ENCODE data around the gene GUCA1A.
"Not testable (repeated sequence)": the region's sequence is repeated elsewhere in the genome, so short reads cannot be mapped to it uniquely, and the experiment has no call there.

GUCA1A gene

DNA sequence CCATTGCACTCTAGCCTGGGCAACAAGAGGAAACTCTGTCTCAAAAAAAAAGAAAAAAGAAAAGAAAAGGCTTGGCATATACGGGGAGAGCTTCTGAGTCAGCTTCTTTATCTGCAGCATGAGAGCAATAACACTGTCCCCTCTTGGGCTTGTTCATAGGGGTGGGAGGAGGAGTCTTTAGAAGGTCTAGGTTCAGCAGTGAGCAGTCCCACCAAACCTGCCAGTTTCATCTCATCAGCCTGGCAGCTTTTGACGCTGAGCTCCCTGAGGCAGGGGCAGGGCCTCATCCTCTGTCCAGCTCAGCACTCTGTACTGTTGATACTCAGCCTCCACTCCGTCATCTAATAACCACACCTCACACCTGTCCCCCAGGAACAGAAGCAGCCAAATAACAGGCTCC is 25.1 kb upstream of the GUCA1A start:
- no peak for DNase-seq

GRCh38 chr6:42150254-42150653 is 22.9 kb upstream of the GUCA1A start:
- DNase-seq: no peak

DNA sequence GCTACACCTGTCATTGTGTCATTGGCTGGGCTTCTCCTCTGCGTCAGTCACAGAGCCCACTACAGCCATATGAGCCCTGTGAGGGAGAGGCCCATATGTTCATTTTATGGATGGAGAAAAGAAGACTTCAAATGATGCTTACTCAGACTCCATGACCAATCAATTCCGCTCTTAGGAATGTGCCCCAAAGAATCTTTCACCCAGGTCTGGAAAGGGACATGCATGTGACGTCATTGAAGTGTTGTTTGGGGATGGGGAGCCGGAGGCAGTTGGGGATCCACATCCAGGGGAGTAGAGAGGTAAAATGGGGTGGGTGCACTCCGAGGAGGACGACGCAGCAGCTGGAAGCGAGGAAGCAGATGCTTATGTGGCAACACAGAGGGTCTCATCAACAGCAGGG is 21.1 kb upstream of the GUCA1A start:
- no peak for DNase-seq

- DNase-seq: not testable (repeated sequence)
These were observed 20.5 kb upstream of the GUCA1A start for GRCh38 chr6:42152528-42153213.

- no peak for DNase-seq
These were observed 19.2 kb upstream of the GUCA1A start for GRCh38 chr6:42153921-42154320.

GRCh38 chr6:42154461-42155209 is 18.5 kb upstream of the GUCA1A start:
- DNase-seq: no peak

GRCh38 chr6:42155293-42155692 is 17.9 kb upstream of the GUCA1A start:
- DNase-seq: no peak

DNA sequence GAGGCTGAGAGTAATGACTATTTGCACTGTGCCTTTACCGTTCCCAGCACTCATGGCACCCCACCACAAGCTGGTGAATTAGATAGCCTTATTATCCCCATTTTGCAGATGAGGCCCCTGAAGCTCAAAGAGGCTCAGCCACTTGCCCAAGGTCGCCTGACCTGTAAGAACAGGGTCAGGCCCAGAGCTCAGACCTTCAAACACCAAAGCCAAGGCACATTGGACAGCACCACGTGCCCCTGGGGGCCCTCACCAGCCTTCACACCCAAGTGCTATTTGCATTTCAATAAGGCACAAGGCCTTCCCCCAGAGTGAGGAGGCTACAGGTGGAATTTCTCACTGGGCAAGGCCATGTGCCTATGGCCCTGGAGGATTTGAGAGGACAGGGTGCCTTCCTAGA is 16.5 kb upstream of the GUCA1A start:
- no peak for DNase-seq

DNA sequence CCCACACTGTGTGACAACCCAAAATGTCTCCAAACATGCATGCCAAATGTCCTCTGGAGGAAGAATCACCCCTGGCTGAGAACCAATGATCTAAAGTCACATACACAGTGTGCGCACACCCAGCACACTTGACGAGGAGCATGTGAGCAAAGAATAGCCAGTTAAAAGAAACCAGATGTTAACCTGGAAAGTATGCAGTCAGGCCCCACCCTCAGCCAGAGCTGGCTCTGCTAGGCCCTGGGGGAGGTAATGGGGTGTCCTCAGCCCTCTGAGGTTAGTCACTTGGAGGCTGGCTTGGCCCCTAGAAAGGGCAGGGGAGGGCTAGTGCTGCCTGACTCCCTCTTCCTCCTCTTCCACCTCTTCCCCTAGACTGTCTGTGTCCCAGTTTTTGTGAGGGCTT is 15.2 kb upstream of the GUCA1A start:
- DNase-seq: no peak

- DNase-seq: no peak
These were observed 14.5 kb upstream of the GUCA1A start for GRCh38 chr6:42158631-42159030.

GRCh38 chr6:42159431-42160024 is 13.6 kb upstream of the GUCA1A start:
- DNase-seq: no peak

GRCh38 chr6:42162384-42162783 is 10.8 kb upstream of the GUCA1A start:
- DNase-seq: no peak

- DNase-seq: no peak
These were observed 10.4 kb upstream of the GUCA1A start for GRCh38 chr6:42162812-42163211.

GRCh38 chr6:42163981-42164380 is 9.2 kb upstream of the GUCA1A start:
- no peak for DNase-seq

DNA sequence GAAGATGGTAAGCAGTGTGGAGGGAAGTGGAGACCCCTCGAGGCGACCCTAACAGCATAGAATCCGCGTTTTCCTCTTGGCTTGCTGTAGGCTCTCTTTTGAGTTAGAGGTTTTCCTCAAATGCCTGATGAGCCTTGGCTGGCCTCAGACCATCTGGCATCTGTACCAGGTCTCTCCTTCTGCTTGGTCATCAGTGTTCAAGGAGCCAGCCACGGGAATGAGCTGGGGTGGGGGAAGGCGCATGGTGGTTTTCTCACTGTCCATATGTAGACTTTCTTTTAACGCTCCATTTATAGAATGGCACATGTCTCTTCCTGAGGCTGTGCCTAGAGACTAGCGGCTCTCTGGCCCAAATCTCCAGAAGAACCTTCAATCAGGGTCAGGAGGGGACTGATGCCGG is 8.1 kb upstream of the GUCA1A start:
- DNase-seq: no peak

- peak; percentile 76 for DNase-seq
These were observed 6.6 kb upstream of the GUCA1A start for GRCh38 chr6:42166444-42167141.

GRCh38 chr6:42168650-42169049 is 4.5 kb upstream of the GUCA1A start:
- DNase-seq: no peak

- DNase-seq: not testable (repeated sequence)
These were observed 3.4 kb upstream of the GUCA1A start for GRCh38 chr6:42169780-42170179.

DNA sequence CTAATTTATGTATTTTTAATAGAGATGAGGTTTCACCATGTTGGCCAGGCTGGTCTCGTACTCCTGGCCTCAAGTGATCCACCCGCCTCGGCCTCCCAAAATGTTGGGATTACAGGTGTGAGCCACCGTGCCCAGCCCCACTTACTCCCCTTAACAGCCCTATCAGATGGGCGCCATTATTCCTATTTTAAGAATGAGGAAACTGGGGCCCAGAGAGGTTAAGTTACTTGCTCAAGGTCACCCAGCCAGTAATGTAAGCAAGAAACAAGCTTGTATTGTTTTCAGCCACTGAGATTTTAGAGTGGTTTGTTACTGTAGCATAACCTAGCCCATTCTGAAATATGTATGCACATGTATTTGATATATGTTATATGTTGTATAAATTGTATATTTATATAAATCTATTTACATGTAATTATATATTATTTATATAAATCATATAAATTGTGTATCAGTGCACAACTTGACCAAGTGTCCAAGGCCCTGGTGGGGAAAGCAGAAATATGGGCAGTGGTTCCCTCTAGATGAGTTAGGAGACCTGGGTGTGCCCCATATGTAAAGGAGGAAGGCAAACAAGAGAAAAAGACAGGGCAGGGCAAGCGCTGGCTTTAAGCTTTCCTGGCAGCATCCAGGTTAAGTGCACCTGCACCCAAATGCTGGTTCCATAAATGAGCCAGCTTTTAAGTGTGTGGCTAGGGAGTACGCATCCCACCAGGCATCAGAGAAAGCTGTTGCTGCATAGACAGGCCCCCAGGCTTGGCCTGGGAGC is 1.2 kb upstream of the GUCA1A start:
- no peak for DNase-seq

DNA sequence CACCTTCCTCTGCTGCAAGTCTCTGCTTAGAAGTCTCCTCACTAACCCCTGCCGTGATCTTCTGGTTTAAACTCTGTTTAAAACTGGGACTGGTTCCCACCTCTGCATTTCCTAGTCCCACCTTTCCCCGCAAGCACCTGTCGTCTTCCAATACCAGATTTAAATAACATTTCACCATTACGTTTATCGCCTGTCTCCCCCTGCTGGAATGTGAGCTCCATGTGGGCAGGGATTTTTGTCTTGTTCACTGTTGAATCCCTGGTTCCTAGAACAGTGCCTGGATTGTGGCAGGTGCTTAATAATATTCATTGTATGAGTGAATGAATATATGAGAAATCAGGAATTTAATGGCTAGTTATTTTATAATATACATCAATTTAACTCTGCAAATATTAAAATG is 2.7 kb downstream of the GUCA1A start:
- DNase-seq: no peak

DNA sequence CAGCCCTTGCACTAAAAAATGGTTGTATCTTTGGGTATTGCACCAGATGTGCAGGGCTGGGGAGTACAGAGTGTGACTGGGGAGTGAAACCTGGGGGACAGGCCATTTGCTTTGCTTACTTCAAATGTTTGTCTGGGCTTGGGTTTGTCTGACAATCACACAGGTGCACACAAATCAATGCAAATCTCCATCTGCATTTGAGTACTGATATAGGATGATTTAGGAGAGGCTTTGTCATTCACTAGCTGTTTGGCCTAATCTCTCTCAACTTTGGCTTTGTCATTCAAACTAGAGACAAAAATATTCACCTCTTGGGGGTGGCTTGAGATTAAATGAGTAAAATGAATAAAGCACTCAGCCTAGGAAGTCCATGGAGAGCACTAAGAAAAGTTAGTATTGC is 3.8 kb downstream of the GUCA1A start:
- DNase-seq: no peak

DNA sequence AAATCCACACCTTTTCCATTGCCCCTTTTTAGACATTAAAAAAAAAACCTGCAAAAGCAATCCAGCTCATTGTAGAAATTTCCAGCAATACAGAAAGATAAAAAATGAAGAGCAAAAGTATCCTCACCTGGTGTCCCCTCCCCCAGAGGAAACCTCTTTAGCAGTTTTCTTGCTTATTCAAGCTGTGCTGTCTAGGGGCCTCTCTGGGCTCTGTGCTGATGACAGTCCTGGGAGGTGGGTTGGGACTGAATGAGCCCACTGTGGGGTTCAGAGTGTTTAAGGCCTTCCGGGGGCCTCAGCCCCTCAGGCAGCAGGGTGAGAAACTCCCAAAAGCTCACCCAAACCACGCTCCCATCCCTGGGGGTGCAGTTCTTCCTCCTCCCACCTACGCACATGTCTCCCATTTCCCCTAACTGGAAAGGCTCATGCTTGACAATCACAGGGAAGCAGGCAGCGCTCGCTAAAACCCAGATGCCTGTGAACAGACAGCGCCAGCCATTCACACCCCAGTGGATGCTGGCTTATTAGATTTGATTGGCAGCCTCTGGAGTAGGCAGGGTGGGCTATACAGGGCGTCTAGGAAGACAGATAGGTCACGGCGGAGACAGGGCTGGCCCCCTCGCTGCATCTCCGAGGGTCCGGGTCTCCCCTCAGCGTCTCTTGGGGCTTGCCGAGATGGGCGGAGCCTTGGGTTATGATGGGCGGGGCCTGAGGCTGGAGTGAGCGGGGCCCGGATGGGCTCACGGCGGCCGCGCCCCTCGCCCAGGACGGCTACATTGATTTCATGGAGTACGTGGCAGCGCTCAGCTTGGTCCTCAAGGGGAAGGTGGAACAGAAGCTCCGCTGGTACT is 4.6 kb downstream of the GUCA1A start:
- no peak for DNase-seq

All from activated T-cell treated with anti-CD3 and anti-CD28 coated beads for 4 hours (primary cell).